Loucy (cell line): Measurements from ENCODE around the gene HAO2.

Experiments
- H2AFZ ChIP-seq: fragments of 200-600 bp; sonication (generic); 2 replicates; pipeline ENCODE4 v1.6.0; 2016; ENCODE audit warnings: antibody characterized with exemption, mild to moderate bottlenecking, low read length, moderate library complexity
- H3F3A ChIP-seq: fragments of 200-600 bp; 2 replicates; pipeline ENCODE4 v1.6.0; 2016; ENCODE audit warnings: antibody characterized with exemption, low read depth, mild to moderate bottlenecking
- H3K27me3 ChIP-seq: fragments of 200-600 bp; sonication (generic); 2 replicates; pipeline ENCODE4 v1.6.1; 2014; ENCODE audit warnings: low read length, mild to moderate bottlenecking; ENCODE audit not compliant: insufficient read depth, poor library complexity, severe bottlenecking
- H3K36me3 ChIP-seq: fragments of 200-600 bp; sonication (generic); 2 replicates; pipeline ENCODE4 v1.6.1; 2016; ENCODE audit warnings: low read length; ENCODE audit not compliant: insufficient read depth
- H3K4me1 ChIP-seq: fragments of 200-600 bp; sonication (generic); 2 replicates; pipeline ENCODE4 v1.5.1; 2014; ENCODE audit warnings: low read length, mild to moderate bottlenecking; ENCODE audit not compliant: insufficient read depth, poor library complexity, severe bottlenecking
- H3K4me2 ChIP-seq: fragments of 200-600 bp; sonication (generic); 2 replicates; pipeline ENCODE4 v1.6.0; 2014; ENCODE audit warnings: antibody characterized with exemption, low read length, low read depth, mild to moderate bottlenecking; ENCODE audit not compliant: poor library complexity, severe bottlenecking
- H3K4me3 ChIP-seq: fragments of 200-600 bp; sonication (generic); 2 replicates; pipeline ENCODE4 v1.5.1; 2014; ENCODE audit warnings: low read length, mild to moderate bottlenecking, mixed read lengths; ENCODE audit not compliant: poor library complexity, severe bottlenecking
- H3K79me2 ChIP-seq: fragments of 200-600 bp; sonication (generic); 2 replicates; pipeline ENCODE4 v1.6.1; 2014; ENCODE audit warnings: low read length; ENCODE audit not compliant: insufficient read depth
- H3K9ac ChIP-seq: fragments of 200-600 bp; sonication (generic); 2 replicates; pipeline ENCODE4 v1.6.0; 2014; ENCODE audit warnings: mild to moderate bottlenecking, low read depth, low read length, moderate library complexity; ENCODE audit not compliant: poor library complexity, severe bottlenecking
- H3K9me2 ChIP-seq: fragments of 200-600 bp; sonication (generic); replicated peaks from 2 replicates; pipeline ENCODE4 v1.6.1; 2016; ENCODE audit warnings: low read depth, low read length, mixed read lengths
- H3K9me3 ChIP-seq: fragments of 200-600 bp; sonication (generic); 2 replicates; pipeline ENCODE4 v1.6.1; 2014; ENCODE audit warnings: mild to moderate bottlenecking, antibody characterized with exemption, low read length, low read depth; ENCODE audit not compliant: insufficient read depth
- H4K20me1 ChIP-seq: fragments of 200-600 bp; sonication (generic); 2 replicates; pipeline ENCODE4 v1.6.0; 2014; ENCODE audit warnings: antibody characterized with exemption, low read length, mild to moderate bottlenecking; ENCODE audit not compliant: insufficient read depth, poor library complexity, severe bottlenecking
- CTCF ChIP-seq: fragments of 200-600 bp; sonication (generic); conservative IDR thresholded peaks from 2 replicates; pipeline ENCODE4 v1.5.1; 2014; ENCODE audit warnings: mild to moderate bottlenecking, antibody characterized with exemption, low read length
- EZH2phosphoT487 ChIP-seq: fragments of 200-600 bp; IDR thresholded peaks from 2 replicates; pipeline ENCODE4 v1.6.1; 2018; ENCODE audit warnings: antibody characterized with exemption, mild to moderate bottlenecking, moderate library complexity, borderline replicate concordance

The HAO2 gene

GRCh38 chr1:119420638-119421037 lies 52.1 kb downstream of the HAO2 start:
- no peaks in the 10 kb centered on the region for H3K4me1 ChIP-seq
- H3K9ac ChIP-seq = no peak overlapping the region
- no peak overlapping the region for H3K4me2 ChIP-seq
- no peak overlapping the region for H2AFZ ChIP-seq
- H3K36me3 ChIP-seq = no peaks in the 10 kb centered on the region
- no peaks in the 10 kb centered on the region for H3K27me3 ChIP-seq
- H3K79me2 ChIP-seq = no peaks in the 10 kb centered on the region
- H3K4me3 ChIP-seq = no peak overlapping the region
- H3F3A ChIP-seq = no peaks in the 10 kb centered on the region
- no peaks in the 10 kb centered on the region for H4K20me1 ChIP-seq
- H3K9me2 ChIP-seq = no peaks in the 10 kb centered on the region
- H3K9me3 ChIP-seq = no peaks in the 10 kb centered on the region
- TF ChIP-seq EZH2phosphoT487 (no peak), CTCF (no peak)

GRCh38 chr1:119422631-119423030 lies 54.0 kb downstream of the HAO2 start:
- no peaks in the 10 kb centered on the region for H3F3A ChIP-seq
- TF ChIP-seq EZH2phosphoT487 (no peak), CTCF (no peak)
- no peak overlapping the region for H3K4me2 ChIP-seq
- no peak overlapping the region for H3K4me3 ChIP-seq
- H3K4me1 ChIP-seq = no peaks in the 10 kb centered on the region
- no peaks in the 10 kb centered on the region for H3K36me3 ChIP-seq
- H3K9me3 ChIP-seq = no peaks in the 10 kb centered on the region
- H3K9me2 ChIP-seq = no peaks in the 10 kb centered on the region
- no peaks in the 10 kb centered on the region for H3K27me3 ChIP-seq
- H3K9ac ChIP-seq = no peak overlapping the region
- H4K20me1 ChIP-seq = no peaks in the 10 kb centered on the region
- H2AFZ ChIP-seq = no peak overlapping the region
- no peaks in the 10 kb centered on the region for H3K79me2 ChIP-seq

GRCh38 chr1:119428991-119429390 lies 60.4 kb downstream of the HAO2 start:
- H3K27me3 ChIP-seq = no peaks in the 10 kb centered on the region

More at GRCh38 chr1:119428991-119429390, 60.4 kb downstream of the HAO2 start:
- no peak overlapping the region for H3K4me2 ChIP-seq
- H3K36me3 ChIP-seq = no peaks in the 10 kb centered on the region
- no peak overlapping the region for H3K9ac ChIP-seq
- H3K79me2 ChIP-seq = no peaks in the 10 kb centered on the region
- no peak for TF ChIP-seq CTCF
- no peak for TF ChIP-seq EZH2phosphoT487
- H2AFZ ChIP-seq = no peak overlapping the region
- no peaks in the 10 kb centered on the region for H4K20me1 ChIP-seq
- H3F3A ChIP-seq = no peaks in the 10 kb centered on the region
- H3K4me3 ChIP-seq = no peak overlapping the region
- no peaks in the 10 kb centered on the region for H3K9me3 ChIP-seq
- no peaks in the 10 kb centered on the region for H3K9me2 ChIP-seq
- H3K4me1 ChIP-seq = no peaks in the 10 kb centered on the region
